ENCODE measurements around the gene ATG7.

The ATG7 gene

GRCh38 chr3:11556851-11557644 lies 284.9 kb downstream of the ATG7 start:
- DNase-seq (ENCODE audit: low spot score), result no peak

GRCh38 chr3:11558002-11558401 lies 285.8 kb downstream of the ATG7 start:
- DNase-seq (ENCODE audit: low spot score), result no peak

GRCh38 chr3:11558411-11558903 lies 286.3 kb downstream of the ATG7 start:
- DNase-seq (ENCODE audit: low spot score), result no peak

- no peak for DNase-seq (ENCODE audit: low spot score)
Observed at GRCh38 chr3:11558918-11559815, 287.0 kb downstream of the ATG7 start.

GRCh38 chr3:11559816-11560633 lies 287.8 kb downstream of the ATG7 start:
- DNase-seq (ENCODE audit: low spot score), result no peak

GRCh38 chr3:11560746-11561145 lies 288.5 kb downstream of the ATG7 start:
- no peak for DNase-seq (ENCODE audit: low spot score)

GRCh38 chr3:11562277-11562881 lies 290.2 kb downstream of the ATG7 start:
- no peak for DNase-seq (ENCODE audit: low spot score)

GRCh38 chr3:11563159-11563864 lies 291.1 kb downstream of the ATG7 start:
- no peak for DNase-seq (ENCODE audit: low spot score)

GRCh38 chr3:11563865-11564185 lies 291.6 kb downstream of the ATG7 start:
- no peak for DNase-seq (ENCODE audit: low spot score)

- DNase-seq (ENCODE audit: low spot score), result no peak
Observed at GRCh38 chr3:11564577-11565001, 292.4 kb downstream of the ATG7 start.

- no peak for DNase-seq (ENCODE audit: low spot score)
Observed at GRCh38 chr3:11565072-11565471, 292.9 kb downstream of the ATG7 start.

GRCh38 chr3:11565492-11565891 lies 293.3 kb downstream of the ATG7 start:
- DNase-seq (ENCODE audit: low spot score), result no peak

GRCh38 chr3:11565932-11566331 lies 293.7 kb downstream of the ATG7 start:
- DNase-seq (ENCODE audit: low spot score), result no peak

- no peak for DNase-seq (ENCODE audit: low spot score)
Observed at GRCh38 chr3:11566478-11566877, 294.3 kb downstream of the ATG7 start.

- DNase-seq (ENCODE audit: low spot score), result no peak
Observed at GRCh38 chr3:11566916-11567315, 294.7 kb downstream of the ATG7 start.

- DNase-seq (ENCODE audit: low spot score), result no peak
Observed at GRCh38 chr3:11567516-11568467, 295.6 kb downstream of the ATG7 start.

GRCh38 chr3:11568503-11569155 lies 296.4 kb downstream of the ATG7 start:
- no peak for DNase-seq (ENCODE audit: low spot score)

GRCh38 chr3:11569156-11569741 lies 297.1 kb downstream of the ATG7 start:
- no peak for DNase-seq (ENCODE audit: low spot score)

GRCh38 chr3:11570251-11570650 lies 298.1 kb downstream of the ATG7 start:
- no peak for DNase-seq (ENCODE audit: low spot score)
